ENCODE measurements around the gene DUSP11. TPM values are rescaled to one million over a fixed set of nuclear protein-coding genes. Genes with fewer than 3 reads are reported as not detected.

The DUSP11 gene
- total and polyA plus RNA-seq, 9 of the 15 experiments (the other 6 are each of a cell fraction or from before 2014, with no cell fraction given), result 20.7 to 79.8 (median 29.3) TPM

DNA sequence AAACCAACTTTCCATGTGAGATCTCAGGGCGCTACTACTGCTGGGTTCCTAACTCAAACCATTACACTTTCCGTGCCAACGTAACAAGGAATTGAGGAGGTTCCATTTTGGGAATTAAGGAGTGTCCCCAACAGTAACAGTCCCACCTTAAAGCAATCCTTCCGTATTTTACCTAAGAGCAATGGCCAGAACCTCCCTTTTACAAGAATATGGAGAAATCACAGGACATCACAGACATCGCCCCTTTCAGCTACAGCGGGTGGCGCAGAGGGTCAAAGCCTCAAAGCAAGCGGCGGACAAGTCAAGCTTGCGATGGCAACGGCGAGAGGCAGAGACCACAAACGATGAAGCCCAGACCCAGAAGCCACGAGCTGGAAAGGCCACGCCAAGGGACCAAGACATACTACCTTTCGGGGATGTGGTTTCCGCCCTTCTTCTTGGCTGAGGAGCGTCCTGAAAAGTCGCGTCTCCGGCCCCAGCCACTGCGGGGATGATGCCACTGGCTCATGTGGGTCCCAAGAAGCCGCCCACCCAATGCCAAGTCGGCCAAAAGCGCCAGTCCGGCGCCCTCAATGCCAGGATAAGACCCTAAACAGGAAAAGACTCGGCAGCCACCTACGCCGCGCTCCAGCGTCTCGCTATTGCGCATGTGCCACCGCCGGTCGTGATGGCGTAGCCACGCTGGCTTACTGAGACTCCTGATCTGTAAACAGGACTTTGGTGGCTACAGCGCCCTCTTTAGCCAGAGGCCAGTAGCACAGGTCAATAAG, at the start of gene DUSP11 (continued):
- TF ChIP-seq, protein P1, sequence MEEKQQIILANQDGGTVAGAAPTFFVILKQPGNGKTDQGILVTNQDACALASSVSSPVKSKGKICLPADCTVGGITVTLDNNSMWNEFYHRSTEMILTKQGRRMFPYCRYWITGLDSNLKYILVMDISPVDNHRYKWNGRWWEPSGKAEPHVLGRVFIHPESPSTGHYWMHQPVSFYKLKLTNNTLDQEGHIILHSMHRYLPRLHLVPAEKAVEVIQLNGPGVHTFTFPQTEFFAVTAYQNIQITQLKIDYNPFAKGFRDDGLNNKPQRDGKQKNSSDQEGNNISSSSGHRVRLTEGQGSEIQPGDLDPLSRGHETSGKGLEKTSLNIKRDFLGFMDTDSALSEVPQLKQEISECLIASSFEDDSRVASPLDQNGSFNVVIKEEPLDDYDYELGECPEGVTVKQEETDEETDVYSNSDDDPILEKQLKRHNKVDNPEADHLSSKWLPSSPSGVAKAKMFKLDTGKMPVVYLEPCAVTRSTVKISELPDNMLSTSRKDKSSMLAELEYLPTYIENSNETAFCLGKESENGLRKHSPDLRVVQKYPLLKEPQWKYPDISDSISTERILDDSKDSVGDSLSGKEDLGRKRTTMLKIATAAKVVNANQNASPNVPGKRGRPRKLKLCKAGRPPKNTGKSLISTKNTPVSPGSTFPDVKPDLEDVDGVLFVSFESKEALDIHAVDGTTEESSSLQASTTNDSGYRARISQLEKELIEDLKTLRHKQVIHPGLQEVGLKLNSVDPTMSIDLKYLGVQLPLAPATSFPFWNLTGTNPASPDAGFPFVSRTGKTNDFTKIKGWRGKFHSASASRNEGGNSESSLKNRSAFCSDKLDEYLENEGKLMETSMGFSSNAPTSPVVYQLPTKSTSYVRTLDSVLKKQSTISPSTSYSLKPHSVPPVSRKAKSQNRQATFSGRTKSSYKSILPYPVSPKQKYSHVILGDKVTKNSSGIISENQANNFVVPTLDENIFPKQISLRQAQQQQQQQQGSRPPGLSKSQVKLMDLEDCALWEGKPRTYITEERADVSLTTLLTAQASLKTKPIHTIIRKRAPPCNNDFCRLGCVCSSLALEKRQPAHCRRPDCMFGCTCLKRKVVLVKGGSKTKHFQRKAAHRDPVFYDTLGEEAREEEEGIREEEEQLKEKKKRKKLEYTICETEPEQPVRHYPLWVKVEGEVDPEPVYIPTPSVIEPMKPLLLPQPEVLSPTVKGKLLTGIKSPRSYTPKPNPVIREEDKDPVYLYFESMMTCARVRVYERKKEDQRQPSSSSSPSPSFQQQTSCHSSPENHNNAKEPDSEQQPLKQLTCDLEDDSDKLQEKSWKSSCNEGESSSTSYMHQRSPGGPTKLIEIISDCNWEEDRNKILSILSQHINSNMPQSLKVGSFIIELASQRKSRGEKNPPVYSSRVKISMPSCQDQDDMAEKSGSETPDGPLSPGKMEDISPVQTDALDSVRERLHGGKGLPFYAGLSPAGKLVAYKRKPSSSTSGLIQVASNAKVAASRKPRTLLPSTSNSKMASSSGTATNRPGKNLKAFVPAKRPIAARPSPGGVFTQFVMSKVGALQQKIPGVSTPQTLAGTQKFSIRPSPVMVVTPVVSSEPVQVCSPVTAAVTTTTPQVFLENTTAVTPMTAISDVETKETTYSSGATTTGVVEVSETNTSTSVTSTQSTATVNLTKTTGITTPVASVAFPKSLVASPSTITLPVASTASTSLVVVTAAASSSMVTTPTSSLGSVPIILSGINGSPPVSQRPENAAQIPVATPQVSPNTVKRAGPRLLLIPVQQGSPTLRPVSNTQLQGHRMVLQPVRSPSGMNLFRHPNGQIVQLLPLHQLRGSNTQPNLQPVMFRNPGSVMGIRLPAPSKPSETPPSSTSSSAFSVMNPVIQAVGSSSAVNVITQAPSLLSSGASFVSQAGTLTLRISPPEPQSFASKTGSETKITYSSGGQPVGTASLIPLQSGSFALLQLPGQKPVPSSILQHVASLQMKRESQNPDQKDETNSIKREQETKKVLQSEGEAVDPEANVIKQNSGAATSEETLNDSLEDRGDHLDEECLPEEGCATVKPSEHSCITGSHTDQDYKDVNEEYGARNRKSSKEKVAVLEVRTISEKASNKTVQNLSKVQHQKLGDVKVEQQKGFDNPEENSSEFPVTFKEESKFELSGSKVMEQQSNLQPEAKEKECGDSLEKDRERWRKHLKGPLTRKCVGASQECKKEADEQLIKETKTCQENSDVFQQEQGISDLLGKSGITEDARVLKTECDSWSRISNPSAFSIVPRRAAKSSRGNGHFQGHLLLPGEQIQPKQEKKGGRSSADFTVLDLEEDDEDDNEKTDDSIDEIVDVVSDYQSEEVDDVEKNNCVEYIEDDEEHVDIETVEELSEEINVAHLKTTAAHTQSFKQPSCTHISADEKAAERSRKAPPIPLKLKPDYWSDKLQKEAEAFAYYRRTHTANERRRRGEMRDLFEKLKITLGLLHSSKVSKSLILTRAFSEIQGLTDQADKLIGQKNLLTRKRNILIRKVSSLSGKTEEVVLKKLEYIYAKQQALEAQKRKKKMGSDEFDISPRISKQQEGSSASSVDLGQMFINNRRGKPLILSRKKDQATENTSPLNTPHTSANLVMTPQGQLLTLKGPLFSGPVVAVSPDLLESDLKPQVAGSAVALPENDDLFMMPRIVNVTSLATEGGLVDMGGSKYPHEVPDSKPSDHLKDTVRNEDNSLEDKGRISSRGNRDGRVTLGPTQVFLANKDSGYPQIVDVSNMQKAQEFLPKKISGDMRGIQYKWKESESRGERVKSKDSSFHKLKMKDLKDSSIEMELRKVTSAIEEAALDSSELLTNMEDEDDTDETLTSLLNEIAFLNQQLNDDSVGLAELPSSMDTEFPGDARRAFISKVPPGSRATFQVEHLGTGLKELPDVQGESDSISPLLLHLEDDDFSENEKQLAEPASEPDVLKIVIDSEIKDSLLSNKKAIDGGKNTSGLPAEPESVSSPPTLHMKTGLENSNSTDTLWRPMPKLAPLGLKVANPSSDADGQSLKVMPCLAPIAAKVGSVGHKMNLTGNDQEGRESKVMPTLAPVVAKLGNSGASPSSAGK (IDR thresholded peaks at IDR 0.05), result no peak; the same call in 1 of the 2 replicates
- TF ChIP-seq NR3C1 (CRISPR knock-in tag; IDR thresholded peaks at IDR 0.05), result no peak
- TF ChIP-seq PHB (CRISPR knock-in tag; IDR thresholded peaks at IDR 0.05), result no peak
- no peak for TF ChIP-seq ZNF76 (CRISPR knock-in tag; IDR thresholded peaks at IDR 0.05; ENCODE audit: borderline replicate concordance)
- TF ChIP-seq, protein P2, sequence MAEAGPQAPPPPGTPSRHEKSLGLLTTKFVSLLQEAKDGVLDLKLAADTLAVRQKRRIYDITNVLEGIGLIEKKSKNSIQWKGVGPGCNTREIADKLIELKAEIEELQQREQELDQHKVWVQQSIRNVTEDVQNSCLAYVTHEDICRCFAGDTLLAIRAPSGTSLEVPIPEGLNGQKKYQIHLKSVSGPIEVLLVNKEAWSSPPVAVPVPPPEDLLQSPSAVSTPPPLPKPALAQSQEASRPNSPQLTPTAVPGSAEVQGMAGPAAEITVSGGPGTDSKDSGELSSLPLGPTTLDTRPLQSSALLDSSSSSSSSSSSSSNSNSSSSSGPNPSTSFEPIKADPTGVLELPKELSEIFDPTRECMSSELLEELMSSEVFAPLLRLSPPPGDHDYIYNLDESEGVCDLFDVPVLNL (CRISPR knock-in tag; IDR thresholded peaks at IDR 0.05; ENCODE audit: low read depth), result no peak
- TF ChIP-seq E2F3 (CRISPR knock-in tag; IDR thresholded peaks at IDR 0.05), result no peak
- peak; percentile 92 for TF ChIP-seq POLR2B (IDR thresholded peaks at IDR 0.05; ENCODE audit: low read depth, partially characterized antibody)
- TF ChIP-seq NR2C1 (IDR thresholded peaks at IDR 0.05), result no peak
- no peak for TF ChIP-seq NR2C1 (tag; IDR thresholded peaks at IDR 0.05)
- no peak for TF ChIP-seq KLF10 (CRISPR knock-in tag; IDR thresholded peaks at IDR 0.05)
- no peak for TF ChIP-seq ZFPM2 (CRISPR knock-in tag; IDR thresholded peaks at IDR 0.05)
- TF ChIP-seq CREB1 (IDR thresholded peaks at IDR 0.05), result peak; percentile 58; the same call in 1 of the 2 replicates
- peak; percentile 62; the same call in 1 of the 2 replicates for TF ChIP-seq CREB1 (CRISPR knock-in tag; IDR thresholded peaks at IDR 0.05)
- TF ChIP-seq, protein P3, sequence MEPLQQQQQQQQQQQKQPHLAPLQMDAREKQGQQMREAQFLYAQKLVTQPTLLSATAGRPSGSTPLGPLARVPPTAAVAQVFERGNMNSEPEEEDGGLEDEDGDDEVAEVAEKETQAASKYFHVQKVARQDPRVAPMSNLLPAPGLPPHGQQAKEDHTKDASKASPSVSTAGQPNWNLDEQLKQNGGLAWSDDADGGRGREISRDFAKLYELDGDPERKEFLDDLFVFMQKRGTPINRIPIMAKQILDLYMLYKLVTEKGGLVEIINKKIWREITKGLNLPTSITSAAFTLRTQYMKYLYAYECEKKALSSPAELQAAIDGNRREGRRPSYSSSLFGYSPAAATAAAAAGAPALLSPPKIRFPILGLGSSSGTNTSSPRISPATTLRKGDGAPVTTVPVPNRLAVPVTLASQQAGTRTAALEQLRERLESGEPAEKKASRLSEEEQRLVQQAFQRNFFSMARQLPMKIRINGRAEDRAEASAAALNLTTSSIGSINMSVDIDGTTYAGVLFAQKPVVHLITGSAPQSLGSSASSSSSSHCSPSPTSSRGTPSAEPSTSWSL (CRISPR knock-in tag; IDR thresholded peaks at IDR 0.05; ENCODE audit: borderline replicate concordance), result no peak
- no peak for TF ChIP-seq GATA2 (CRISPR knock-in tag; IDR thresholded peaks at IDR 0.05)
